Measurements from ENCODE around the gene SV2C. TPM values are rescaled to one million over a fixed set of nuclear protein-coding genes. Genes with fewer than 3 reads are reported as not detected.
"Not testable (repeated sequence)": the region's sequence is repeated elsewhere in the genome, so short reads cannot be mapped to it uniquely, and the experiment has no call there.

SV2C gene
- total RNA-seq, 1 donor from 2014 or later = not detected

DNA sequence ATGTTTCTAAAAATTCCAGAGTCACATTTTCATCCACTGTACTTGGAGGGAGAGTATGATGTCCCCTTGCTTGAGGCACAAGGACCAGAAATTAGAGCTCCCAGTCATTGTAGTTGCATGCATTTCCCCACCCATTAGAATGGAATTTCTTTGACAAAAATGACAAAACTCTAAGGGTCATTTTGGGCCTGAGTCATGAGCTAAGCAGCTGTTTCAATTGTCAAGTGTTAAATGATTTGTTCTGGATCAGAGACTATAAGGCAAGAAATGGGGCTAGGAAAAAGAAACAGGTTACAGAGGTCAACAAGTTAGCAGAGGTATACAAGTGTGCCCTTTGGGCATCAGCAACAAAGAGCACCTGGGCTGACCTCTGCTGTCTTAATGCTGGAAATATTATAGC, 188.7 kb downstream of the SV2C start:
- ATAC-seq (ENCODE audit: poor library complexity) = no peak
- DNase-seq = no peak
- intact Hi-C loops (cut with DNase I) = no loop called here

DNA sequence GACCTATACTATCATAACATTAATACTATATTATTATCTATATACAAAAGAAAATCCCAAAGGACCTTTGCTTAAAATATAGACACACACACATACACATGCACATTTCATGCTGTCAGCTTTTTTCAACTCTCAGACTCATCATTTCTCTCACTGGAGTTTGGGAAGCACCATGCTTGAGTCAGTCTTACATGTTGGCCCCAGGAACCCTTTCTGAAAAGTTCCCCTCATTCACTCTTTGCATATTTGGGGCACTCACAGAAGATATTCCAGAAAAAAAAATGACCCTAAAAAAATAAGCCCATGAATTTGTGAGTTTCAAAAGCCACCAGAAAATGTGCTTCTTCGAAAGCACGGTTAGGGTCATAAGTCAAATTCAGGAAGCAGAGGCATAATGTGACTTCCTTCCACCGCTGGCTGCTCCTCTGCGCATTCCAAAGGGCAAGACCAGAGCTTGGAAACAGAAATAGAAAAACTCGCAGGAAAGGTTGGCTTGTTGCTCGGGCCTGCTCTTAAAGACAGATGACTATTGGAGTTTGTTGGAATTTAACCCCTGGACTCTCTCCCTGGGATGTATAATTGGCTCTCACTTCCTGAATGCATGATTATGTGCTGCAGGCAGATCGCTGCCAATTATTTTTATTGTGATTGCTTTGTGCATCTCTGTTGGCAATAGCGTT, 190.2 kb downstream of the SV2C start:
- ATAC-seq (ENCODE audit: poor library complexity) = peak; percentile 81
- intact Hi-C loops (cut with DNase I) = no loop called here
- no peak for DNase-seq

DNA sequence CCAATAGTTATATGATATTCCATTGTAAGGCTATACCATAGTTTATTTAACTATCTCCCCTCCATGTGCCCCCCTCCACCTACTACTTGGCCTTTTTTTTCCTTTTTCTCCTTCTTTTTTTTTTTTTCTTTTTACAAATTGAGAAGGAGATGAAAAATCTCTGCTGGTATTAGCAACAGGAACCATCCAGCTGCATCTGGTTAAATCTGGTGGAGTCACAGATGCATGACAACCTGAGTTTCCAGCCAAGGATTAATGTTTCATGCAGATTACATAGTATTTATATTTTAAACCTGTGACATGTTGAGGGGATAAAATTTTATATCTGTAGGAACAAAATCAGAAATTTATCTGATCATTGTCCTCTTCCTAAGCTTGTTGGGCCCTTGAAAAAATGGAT, 191.4 kb downstream of the SV2C start:
- ATAC-seq (ENCODE audit: poor library complexity) (no peak), DNase-seq (no peak)
- intact Hi-C loops (cut with DNase I) = no loop called here

DNA sequence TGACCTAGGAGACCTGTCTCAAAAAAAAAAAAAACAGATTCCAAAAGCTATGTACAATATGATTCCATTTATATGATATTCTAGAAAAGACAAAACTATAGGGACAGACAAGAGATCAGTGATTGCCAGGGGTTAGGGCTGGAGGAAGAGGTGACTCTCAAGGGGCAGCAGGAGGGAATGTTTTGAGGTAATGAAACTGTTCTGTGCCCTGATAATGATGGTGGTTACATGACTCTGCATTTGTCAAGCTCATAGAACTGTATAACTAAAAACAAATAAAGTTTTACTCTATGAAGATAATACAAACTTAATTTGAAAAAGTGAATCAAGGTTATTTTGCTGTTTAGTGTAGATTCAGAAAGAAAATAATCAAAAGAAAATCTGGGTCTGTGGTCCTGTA, 194.6 kb downstream of the SV2C start:
- ATAC-seq (ENCODE audit: poor library complexity) (no peak), DNase-seq (no peak)
- intact Hi-C loops (cut with DNase I) = no loop called here

DNA sequence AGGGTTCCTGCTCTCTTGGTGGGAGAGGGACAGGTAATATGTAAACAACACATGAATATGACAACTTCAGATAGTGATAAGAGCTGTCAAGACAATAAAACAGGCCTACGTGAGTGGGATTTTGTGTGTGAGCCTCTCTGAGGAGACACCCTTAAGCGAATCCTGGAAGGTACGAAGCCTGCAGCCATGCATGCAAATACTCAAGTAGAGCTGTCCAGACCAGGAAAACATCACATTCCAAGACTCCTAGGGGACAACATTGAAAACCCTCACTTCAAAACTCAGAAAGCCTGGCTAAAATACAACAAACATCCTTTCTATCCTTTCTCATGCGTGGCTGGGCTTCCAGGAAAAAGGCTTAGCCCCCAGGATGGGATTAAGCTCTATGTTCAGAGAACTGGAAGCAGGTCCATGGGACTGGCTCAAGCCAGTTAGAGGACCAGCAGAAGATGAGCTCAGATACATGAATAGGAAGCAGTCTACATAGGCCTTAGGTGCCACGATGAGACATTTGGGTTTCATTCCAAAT, 195.1 kb downstream of the SV2C start:
- ATAC-seq (ENCODE audit: poor library complexity) (no peak), DNase-seq (no peak)
- intact Hi-C loops (cut with DNase I) = no loop called here

DNA sequence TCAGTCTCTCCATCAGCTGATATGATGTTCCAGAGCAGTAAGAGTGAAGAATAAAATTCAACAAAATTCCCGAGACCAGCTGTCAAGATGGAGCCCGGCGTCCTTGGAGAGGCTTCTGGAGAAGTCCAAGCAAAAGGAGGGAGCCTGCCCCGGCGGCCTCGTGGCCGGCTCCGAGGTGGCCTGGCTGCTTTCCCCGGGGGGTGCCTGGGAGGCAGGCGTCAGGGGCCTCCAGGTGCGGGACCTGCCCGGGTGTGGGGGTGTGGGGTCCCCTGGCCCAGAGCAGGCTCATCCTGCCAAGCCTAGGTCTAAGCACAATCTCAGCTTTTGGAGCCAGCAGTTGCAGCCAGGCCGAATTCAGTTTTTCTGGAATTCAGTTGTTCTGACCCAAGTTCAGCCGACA, 197.3 kb downstream of the SV2C start:
- DNase-seq (no peak), ATAC-seq (ENCODE audit: poor library complexity) (no peak)
- intact Hi-C loops (cut with DNase I) = no loop called here

DNA sequence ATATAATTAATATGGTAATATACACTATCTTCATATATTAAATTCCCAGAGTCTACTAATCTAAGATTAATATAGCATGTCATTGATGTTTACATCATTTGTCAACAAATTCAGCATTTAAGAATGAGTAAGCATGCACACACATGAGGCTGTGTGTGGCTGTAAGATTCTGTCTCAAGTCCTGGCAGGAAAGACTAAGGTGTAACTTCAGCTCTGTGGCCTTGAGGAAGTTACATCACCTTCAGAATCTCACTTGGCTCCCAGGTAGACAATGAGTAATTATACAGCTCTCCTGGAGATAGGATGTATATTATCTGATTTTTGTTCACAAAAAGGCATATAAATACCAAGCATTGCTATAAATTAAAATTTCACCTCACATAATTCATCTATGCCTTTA, 200.5 kb downstream of the SV2C start:
- no peak for ATAC-seq (ENCODE audit: poor library complexity)
- no peak for DNase-seq
- intact Hi-C loops (cut with DNase I) = no loop called here

DNA sequence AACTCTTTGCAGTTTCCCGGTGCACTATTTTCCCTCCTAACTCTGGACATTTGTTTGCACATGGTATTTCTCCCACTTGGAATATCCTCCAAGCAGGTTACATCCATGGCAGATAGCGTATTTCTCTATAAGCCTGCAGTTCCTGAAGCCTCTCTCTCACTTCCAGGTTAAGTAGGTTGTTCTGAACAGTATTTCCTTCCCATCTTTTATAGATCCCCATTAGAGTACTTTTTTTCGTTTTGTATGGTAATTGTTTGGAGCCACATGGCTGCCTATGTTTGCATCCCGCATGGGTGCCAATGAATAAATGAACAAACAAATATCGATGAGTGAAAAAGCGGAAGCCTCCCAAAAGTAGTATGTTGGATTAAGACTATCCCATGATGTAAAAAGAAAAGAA, 206.5 kb downstream of the SV2C start:
- DNase-seq (no peak), ATAC-seq (ENCODE audit: poor library complexity) (no peak)
- intact Hi-C loops (cut with DNase I) = no loop called here

DNA sequence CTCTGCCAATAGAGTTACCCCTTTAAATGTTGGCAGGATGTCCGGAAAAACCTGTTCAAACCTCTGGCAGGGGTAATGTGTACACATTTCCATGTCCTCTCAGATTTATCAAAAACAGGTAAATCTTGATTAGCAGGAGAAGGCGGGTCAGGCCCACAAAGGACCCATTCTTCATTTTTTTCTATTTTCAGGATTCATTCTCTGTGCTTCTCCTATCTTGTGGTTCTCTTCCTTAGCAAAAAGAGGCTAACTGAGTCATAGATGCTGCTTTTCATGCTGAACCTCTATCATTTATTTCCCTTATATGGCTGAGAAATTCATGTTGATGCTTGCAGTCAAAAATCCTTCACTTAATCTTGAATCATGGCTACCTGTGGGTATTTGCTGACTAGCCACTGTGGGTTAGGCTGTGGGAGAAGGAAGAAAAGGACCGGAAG, 207.2 kb downstream of the SV2C start:
- ATAC-seq (ENCODE audit: poor library complexity) = no peak
- no peak for DNase-seq
- intact Hi-C loops (cut with DNase I) = no loop called here

DNA sequence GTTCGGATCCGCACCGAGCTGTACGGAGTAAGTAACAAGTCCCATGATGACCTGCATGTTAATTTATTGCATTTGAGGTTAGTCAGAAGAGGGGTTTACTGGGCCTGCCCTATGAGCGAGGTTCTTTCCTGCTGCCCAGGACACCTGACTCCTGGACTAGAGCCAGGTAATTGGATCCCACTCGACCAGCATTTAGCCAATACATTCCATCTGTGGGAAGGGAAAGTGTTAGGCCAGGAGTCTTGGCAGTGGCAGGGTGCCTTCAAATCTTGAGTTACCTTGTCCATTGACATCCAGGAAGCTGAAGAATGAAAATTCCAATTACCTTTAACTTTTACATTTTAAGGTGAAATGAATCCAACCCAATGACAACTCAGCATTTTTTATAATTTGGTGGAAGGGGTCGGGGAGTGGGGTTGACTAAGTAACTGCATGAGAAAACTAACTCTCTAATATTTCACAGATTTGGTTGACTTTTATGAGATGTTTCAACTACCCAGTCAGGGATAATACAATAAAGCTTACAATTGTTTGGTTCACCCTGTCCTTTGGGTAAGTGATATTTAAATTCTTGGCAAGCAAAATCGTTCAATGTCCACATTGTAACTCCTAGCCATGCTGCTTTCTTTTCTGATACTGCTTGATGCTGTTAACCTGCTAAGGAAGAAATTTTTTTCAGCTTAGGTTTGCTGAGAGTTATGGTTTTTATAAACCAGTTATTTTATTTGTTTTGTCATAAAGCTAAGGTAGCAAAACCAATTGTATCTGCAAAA, 208.3 kb downstream of the SV2C start:
- intact Hi-C loops (cut with DNase I) = no loop called here
- DNase-seq = no peak

DNA sequence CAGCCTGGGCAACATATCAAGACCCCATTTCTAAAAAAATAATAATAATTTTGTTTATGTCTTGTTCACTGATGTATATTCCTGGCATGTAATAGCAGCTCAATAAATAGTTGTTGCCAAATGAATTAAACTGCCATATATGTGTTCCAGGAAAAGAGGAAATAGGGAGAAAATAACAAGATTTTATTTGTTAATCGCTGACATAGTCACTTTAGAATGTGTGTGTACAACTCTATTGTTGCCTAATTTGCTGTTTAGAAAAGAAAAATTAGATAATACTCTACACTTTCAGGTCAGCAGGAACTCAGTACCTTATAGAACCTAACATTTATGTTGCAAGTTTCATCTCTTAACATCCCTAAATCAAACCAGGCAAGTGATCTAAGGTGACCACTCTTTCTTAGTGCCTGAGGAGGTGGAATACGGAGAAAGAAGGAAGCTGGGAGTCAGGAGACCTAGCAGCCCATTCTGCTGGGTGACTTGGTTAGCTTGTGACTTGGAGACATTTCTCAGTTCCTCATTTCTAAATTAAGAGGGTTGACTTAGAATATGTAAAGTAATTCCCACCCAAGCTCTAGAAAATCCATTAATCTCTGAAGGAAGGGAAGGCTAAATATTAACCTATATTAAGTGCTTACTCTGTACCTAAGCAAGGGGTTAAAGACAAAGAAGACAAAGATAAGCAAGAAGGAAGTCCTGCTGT, 209.6 kb downstream of the SV2C start:
- peak; percentile 68 for ATAC-seq (ENCODE audit: poor library complexity)
- intact Hi-C loops (cut with DNase I) = no loop called here
- no peak for DNase-seq

More for the DNA sequence above, 208.3 kb downstream of the SV2C start:
- no peak for ATAC-seq (ENCODE audit: poor library complexity)

DNA sequence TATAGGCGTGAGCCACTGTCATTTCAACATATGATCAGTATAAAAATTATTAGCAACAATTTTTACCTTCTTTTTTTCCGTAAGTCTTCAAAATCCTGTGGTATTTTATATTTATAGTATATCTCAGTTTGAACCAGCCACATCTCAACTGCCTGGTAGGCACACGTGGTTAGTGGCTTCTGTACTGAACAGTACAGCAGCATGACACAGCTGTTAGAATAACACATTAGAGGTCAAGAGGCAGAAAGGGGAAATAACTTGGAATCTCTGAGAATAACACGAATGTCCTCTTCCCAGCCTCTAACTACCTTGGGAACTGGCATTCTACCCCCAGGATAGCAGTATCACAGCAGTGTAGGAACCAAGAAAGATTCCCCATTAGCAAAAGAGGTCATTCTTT, 211.4 kb downstream of the SV2C start:
- intact Hi-C loops (cut with DNase I) = no loop called here
- no peak for DNase-seq
- ATAC-seq (ENCODE audit: poor library complexity) = peak; percentile 60

DNA sequence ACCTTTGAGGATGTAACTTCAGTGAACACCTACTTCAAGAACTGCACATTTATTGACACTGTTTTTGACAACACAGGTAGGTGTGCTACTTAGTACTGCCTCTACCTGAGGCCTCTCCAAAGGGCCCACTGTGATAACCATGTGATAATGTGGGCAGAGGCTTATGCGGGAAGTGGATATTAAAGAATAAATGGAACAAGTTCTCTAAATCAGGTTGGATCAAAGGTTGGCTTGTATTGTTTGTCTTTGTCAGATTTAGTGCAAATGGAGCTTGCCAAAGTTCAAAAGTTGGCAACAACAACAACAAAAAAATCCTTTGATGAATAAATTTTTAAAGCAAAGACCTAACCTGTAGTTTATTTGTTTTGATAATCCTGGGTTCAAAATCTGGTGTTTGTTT, 215.7 kb downstream of the SV2C start:
- DNase-seq (no peak), ATAC-seq (ENCODE audit: poor library complexity) (no peak)
- intact Hi-C loops (cut with DNase I) = no loop called here

DNA sequence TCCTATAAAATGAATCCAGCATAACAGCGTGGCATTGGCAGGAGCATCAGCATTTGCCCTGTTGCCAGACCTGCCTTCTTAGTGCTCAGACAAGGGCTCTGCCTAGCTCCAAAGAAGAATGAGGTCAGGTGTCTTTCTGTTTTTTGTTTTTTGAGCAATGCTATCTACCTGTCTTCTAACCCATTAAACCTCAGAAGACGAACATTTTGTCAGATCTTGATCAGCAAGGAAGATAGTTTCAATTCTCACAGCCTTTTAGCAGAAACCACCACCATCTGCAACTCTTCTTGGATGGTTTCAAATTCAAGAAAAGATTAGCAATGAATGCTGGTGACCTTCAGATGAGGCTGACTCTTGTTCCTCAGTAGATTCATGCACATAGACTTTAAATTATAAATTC, 216.4 kb downstream of the SV2C start:
- DNase-seq (no peak), ATAC-seq (ENCODE audit: poor library complexity) (no peak)
- intact Hi-C loops (cut with DNase I) = no loop called here

DNA sequence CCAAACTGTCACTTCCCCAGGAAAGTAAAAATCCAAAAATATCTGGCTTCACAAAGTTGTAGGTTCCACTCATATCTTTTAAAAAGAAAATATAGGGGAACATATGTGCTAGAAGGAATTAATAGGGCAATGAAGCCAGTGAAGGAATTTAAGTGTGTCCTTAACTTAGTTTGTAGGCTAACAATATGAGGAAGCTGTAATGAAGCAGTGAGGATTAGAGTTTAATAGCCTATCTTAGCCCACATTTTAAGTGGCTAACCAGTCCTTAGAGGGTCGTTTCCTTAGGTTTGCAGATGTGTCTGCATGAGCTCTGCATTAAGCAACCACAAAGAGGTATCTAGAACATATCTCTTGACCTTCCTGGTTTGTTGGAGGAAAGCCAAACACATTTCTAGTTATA, 218.7 kb downstream of the SV2C start:
- DNase-seq; ATAC-seq (ENCODE audit: poor library complexity); intact Hi-C loops (cut with DNase I): not testable (repeated sequence)

DNA sequence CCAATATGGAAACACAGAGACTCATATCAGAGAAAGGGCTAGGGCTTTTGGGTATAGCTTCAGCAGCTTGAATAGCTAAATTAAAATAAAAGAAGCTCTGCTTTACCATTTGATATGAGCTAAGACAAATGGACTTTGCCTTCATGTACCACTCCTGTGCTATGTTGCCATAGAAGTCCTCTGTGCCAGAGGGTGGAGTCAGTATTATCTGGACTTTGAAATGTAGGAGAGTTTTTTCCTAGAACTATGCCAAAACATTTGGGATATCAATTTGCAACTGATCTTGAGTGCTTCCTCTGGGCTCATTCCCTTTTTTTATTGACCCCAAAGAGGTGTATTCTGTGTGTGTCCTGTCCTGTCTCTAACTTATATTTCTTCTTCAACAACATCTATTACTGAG, 219.5 kb downstream of the SV2C start:
- DNase-seq; ATAC-seq (ENCODE audit: poor library complexity); intact Hi-C loops (cut with DNase I): not testable (repeated sequence)

DNA sequence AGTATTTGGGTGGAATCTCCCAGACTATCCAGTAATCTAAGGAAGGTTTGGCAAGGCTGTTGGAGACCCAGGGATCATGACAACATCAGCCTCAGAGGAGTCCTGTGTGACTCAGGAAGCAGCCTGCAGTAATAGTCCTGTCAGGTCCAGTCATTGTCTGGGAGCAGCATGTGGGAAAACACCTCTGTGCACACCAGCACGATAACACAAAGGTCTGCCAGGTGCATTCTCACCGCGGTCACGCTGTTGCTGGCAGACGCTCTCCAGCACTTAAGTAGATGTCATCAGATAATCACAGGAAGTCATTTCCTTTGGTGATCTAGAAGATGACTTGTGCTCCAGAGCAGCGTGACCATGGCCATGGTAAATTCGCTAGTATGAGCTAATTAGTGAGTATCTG, 220.7 kb downstream of the SV2C start:
- DNase-seq (no peak), ATAC-seq (ENCODE audit: poor library complexity) (no peak)
- intact Hi-C loops (cut with DNase I) = no loop called here

DNA sequence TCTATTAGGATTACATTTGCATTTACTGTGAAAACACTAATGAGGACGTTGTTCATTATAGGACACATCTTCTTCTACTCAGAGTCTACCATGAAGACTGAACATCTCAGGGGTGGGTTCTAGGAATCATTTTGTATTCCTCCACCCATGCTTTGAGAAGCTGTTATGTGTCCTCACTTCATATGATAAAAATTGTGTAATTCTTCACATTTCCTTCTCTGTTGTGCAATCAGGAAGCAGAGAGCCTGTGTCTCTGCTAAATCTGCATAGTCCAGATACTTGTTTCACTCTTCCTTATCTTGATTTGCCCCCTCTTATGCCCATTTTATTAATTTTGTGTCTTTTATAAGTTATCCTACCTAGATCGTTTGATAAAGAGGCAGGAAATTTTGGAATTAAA, 222.1 kb downstream of the SV2C start:
- ATAC-seq (ENCODE audit: poor library complexity) (peak; percentile 82), DNase-seq (no peak)
- intact Hi-C loops (cut with DNase I) = no loop called here

DNA sequence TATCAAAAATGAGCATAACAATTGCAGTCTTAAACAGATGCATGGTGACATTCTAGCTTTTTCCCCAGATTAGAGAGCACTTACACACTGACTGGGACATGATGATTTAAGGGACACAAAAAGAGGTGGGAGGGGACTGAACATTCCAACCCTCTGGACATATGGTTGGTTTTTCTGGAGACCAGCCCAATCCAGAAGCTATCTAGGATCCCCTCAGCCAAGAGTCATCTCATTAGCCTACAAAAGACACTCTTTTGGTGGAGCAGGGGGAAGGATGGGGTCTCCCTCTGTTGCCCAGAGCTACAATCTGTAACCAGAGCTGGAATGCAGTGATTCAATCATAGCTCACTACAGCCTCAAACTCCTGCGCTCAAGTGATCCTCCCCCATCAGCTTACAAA, 222.6 kb downstream of the SV2C start:
- intact Hi-C loops (cut with DNase I) = no loop called here
- DNase-seq = no peak

DNA sequence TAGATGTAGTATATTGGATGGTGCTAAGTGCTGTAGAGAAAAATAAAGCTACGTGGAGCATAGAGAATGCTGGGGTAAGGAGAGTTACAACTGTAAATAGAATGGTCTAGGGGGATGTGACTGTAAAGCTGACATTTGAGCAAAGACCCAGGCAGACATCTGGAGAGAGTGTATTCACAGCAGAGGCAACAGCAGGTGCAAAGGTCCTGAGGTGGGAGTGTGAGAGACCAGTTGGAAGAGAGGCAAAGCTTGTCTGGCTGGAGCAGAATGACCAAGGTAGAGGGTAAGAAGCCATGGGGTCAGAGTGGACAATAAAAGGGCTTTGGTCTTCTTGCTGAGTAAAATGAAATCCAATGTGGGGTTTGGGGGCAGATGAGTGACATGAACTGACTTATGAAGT, 227.0 kb downstream of the SV2C start:
- intact Hi-C loops (cut with DNase I) = no loop called here

More for the DNA sequence above, 222.6 kb downstream of the SV2C start:
- no peak for ATAC-seq (ENCODE audit: poor library complexity)

More for the DNA sequence above, 227.0 kb downstream of the SV2C start:
- ATAC-seq (ENCODE audit: poor library complexity) (no peak), DNase-seq (no peak)
